ENCODE data around the gene ENPP3.

- no peak for TF ChIP-seq CTCF (IDR thresholded peaks at IDR 0.05)
- TF ChIP-seq POLR2AphosphoS5 (IDR thresholded peaks at IDR 0.05): no peak
Observed at GRCh38 chr6:131642565-131642964, 5.5 kb downstream of the ENPP3 start.
